H1 (cell line): ENCODE measurements around the gene DCLRE1B. TPM values are rescaled to one million over a fixed set of nuclear protein-coding genes. Genes with fewer than 3 reads are reported as not detected.

ENCODE experiments used
- CTCF ChIA-PET: fragments of 300-600 bp; sonication (Branson Sonifier 250); formaldehyde crosslinking; loops from one replicate; lab custom pipeline; 2021; ENCODE audit not compliant: partially characterized antibody; lab: Charles Lee
- POLR2A ChIA-PET: fragments of 300-600 bp; sonication (Branson Sonifier 250); formaldehyde crosslinking; loops from one replicate; lab custom pipeline; 2021; ENCODE audit warnings: inconsistent platforms; ENCODE audit not compliant: partially characterized antibody; lab: Charles Lee
- DNase-seq, 2 experiments: peaks; one replicate each; pipeline versions ENCODE4 v3.0.0 to v3.0.0-alpha.2; 2010 to 2022; ENCODE audit warnings: low spot score in 2 of 2, low read depth in 1 of 2, mixed read lengths in 1 of 2
- FAIRE-seq: peaks from 2 replicates; lab custom pipeline; 2011; peaks lifted over from hg19 to GRCh38; lab: Jason Lieb, UNC
- H2AFZ ChIP-seq: 2 replicates; pipeline ENCODE4 v1.8.1; 2012; ENCODE audit warnings: low read length, inconsistent platforms
- H2AK5ac ChIP-seq: 2 replicates; pipeline ENCODE4 v1.6.1; 2013; ENCODE audit warnings: low read depth, low read length
- H2BK120ac ChIP-seq: replicated peaks from 2 replicates; pipeline ENCODE3; 2013; ENCODE audit warnings: low read depth, low read length, inconsistent platforms
- H2BK12ac ChIP-seq: 2 replicates; pipeline ENCODE4 v1.6.1; 2013; ENCODE audit warnings: low read depth, low read length
- H2BK15ac ChIP-seq: 2 replicates; pipeline ENCODE4 v1.6.1; 2013; ENCODE audit warnings: low read length
- H2BK20ac ChIP-seq: 2 replicates; pipeline ENCODE4 v1.6.1; 2013; ENCODE audit warnings: low read length
- H2BK5ac ChIP-seq: 2 replicates; pipeline ENCODE4 v1.6.1; 2013; ENCODE audit warnings: low read depth, low read length
- H3K14ac ChIP-seq: 2 replicates; pipeline ENCODE4 v1.6.1; 2013; ENCODE audit warnings: inconsistent platforms; ENCODE audit not compliant: insufficient read length
- H3K18ac ChIP-seq: 2 replicates; pipeline ENCODE4 v1.6.1; 2013; ENCODE audit warnings: low read length; ENCODE audit errors: extremely low read depth
- H3K23ac ChIP-seq: 2 replicates; pipeline ENCODE4 v1.6.1; 2013; ENCODE audit warnings: inconsistent platforms; ENCODE audit not compliant: insufficient read length
- H3K23me2 ChIP-seq: 2 replicates; pipeline ENCODE4 v1.6.1; 2013; ENCODE audit warnings: low read depth, low read length
- H3K27ac ChIP-seq: 2 replicates; pipeline ENCODE4 v1.6.1; 2011; ENCODE audit warnings: low read depth, low read length, inconsistent platforms
- H3K27me3 ChIP-seq, 4 experiments: replicated peaks in 1 of 4; 1 replicate in 1 of 4; 2 replicates in 3 of 4; pipeline versions ENCODE4 v1.6.1 to v1.8.1; 2011 to 2013; ENCODE audit warnings: low read length in 3 of 4, mild to moderate bottlenecking in 3 of 4, inconsistent platforms in 2 of 4, mixed read lengths in 2 of 4, moderate library complexity in 1 of 4; ENCODE audit not compliant: control insufficient read depth in 3 of 4, insufficient read depth in 3 of 4; ENCODE audit errors: extremely low read depth in 1 of 4
- H3K36me3 ChIP-seq, 4 experiments: 2 replicates each; pipeline versions ENCODE4 v1.6.1 to v1.8.1; 2011 to 2013; ENCODE audit warnings: mild to moderate bottlenecking in 4 of 4, low read length in 3 of 4, moderate library complexity in 2 of 4, control low read depth in 1 of 4, inconsistent platforms in 1 of 4; ENCODE audit not compliant: insufficient read depth in 4 of 4, control insufficient read depth in 2 of 4
- H3K4ac ChIP-seq: replicated peaks from 2 replicates; pipeline ENCODE3; 2013; ENCODE audit warnings: low read length, low read depth, mixed read lengths, inconsistent platforms; ENCODE audit not compliant: insufficient read length
- H3K4me1 ChIP-seq, 4 experiments: replicated peaks in 1 of 4; 1 replicate in 1 of 4; 2 replicates in 3 of 4; pipeline versions ENCODE4 v1.6.1 to v1.8.1; 2011 to 2013; ENCODE audit warnings: low read length in 3 of 4, inconsistent platforms in 2 of 4, mixed read lengths in 1 of 4; ENCODE audit not compliant: insufficient read depth in 4 of 4, control insufficient read depth in 3 of 4
- H3K4me2 ChIP-seq, 2 experiments: 2 replicates each; pipeline versions ENCODE4 v1.6.1 to v1.8.1; 2011 to 2013; ENCODE audit warnings: low read depth in 2 of 2, low read length in 2 of 2, control low read depth in 1 of 2, inconsistent platforms in 1 of 2, mild to moderate bottlenecking in 1 of 2; ENCODE audit not compliant: insufficient read depth in 1 of 2
- H3K4me3 ChIP-seq, 4 experiments: fragments of 200-600, 300-600 bp in 1 of 4; sonication (generic), shearing (Covaris generic), sonication (Bioruptor Twin) in 1 of 4; 2 replicates each; pipeline versions ENCODE4 v1.5.1 to v1.8.1; 2011 to 2016; ENCODE audit warnings: low read length in 4 of 4, low read depth in 3 of 4, control low read depth in 2 of 4, inconsistent platforms in 2 of 4, mild to moderate bottlenecking in 2 of 4, mixed read lengths in 1 of 4, moderate library complexity in 1 of 4; ENCODE audit not compliant: insufficient read depth in 2 of 4; ENCODE audit errors: extremely low read depth in 1 of 4
- H3K56ac ChIP-seq: replicated peaks from 2 replicates; pipeline ENCODE3; 2013; ENCODE audit warnings: low read depth, mild to moderate bottlenecking, mixed read lengths, low read length, inconsistent platforms; ENCODE audit not compliant: insufficient read length
- H3K79me1 ChIP-seq: 2 replicates; pipeline ENCODE4 v1.6.1; 2013; ENCODE audit warnings: low read depth, low read length, control low read depth
- H3K79me2 ChIP-seq, 2 experiments: 2 replicates each; pipeline versions ENCODE4 v1.6.1 to v1.8.1; 2012 to 2013; ENCODE audit warnings: low read length in 2 of 2, mild to moderate bottlenecking in 2 of 2, inconsistent platforms in 1 of 2; ENCODE audit not compliant: insufficient read depth in 2 of 2, control insufficient read depth in 1 of 2
- H3K9ac ChIP-seq, 4 experiments: replicated peaks in 1 of 4; 1 replicate in 1 of 4; 2 replicates in 3 of 4; pipeline versions ENCODE4 v1.6.1 to v1.8.1; 2011 to 2013; ENCODE audit warnings: low read depth in 3 of 4, low read length in 3 of 4, control low read depth in 2 of 4, mild to moderate bottlenecking in 2 of 4, moderate library complexity in 2 of 4, inconsistent platforms in 1 of 4; ENCODE audit errors: extremely low read depth in 1 of 4
- H3K9me3 ChIP-seq, 2 experiments: 2 replicates each; pipeline versions ENCODE4 v1.6.1 to v1.8.1; 2012 to 2013; ENCODE audit warnings: mild to moderate bottlenecking in 2 of 2, moderate library complexity in 2 of 2, control low read depth in 1 of 2, inconsistent platforms in 1 of 2, low read depth in 1 of 2, low read length in 1 of 2, mixed read lengths in 1 of 2; ENCODE audit not compliant: insufficient read depth in 2 of 2
- H4K20me1 ChIP-seq, 2 experiments: replicated peaks in 1 of 2; 2 replicates each; pipeline versions ENCODE3 to v1.8.1; 2011 to 2013; ENCODE audit warnings: inconsistent platforms in 2 of 2, low read length in 2 of 2, mild to moderate bottlenecking in 1 of 2; ENCODE audit not compliant: insufficient read depth in 2 of 2, control insufficient read depth in 1 of 2
- H4K5ac ChIP-seq: 2 replicates; pipeline ENCODE4 v1.6.1; 2013; ENCODE audit warnings: low read length, low read depth, mixed read lengths, inconsistent platforms; ENCODE audit not compliant: insufficient read length
- H4K8ac ChIP-seq: 2 replicates; pipeline ENCODE4 v1.8.0; 2013; ENCODE audit warnings: mild to moderate bottlenecking, moderate library complexity, low read length, inconsistent platforms; ENCODE audit not compliant: insufficient read depth; ENCODE audit errors: extremely low read depth
- H4K91ac ChIP-seq: replicated peaks from 2 replicates; pipeline ENCODE3; 2013; ENCODE audit warnings: low read length, mixed read lengths, inconsistent platforms; ENCODE audit not compliant: insufficient read length
- POLR2AphosphoS5 ChIP-seq: IDR thresholded peaks from 2 replicates; pipeline ENCODE4 v1.6.1; 2011; ENCODE audit warnings: low read depth, low read length
- WGBS, 2 experiments: shearing (Covaris generic) in 1 of 2; methylation state at CpG; one replicate each; pipeline versions ENCODE4 v1.1.6 to v1.1.7; 2013 to 2015; ENCODE audit warnings: low lambda C conversion rate in 2 of 2, mixed read lengths in 2 of 2, inconsistent platforms in 1 of 2, low coverage in 1 of 2, missing lambda C conversion rate in 1 of 2; ENCODE audit not compliant: insufficient replicate concordance in 2 of 2, insufficient coverage in 1 of 2, insufficient read length in 1 of 2; ENCODE audit errors: extremely low coverage in 1 of 2, missing lambda C conversion rate in 1 of 2; 5-methylcytosine and 5-hydroxymethylcytosine counted together
- polyA plus RNA-seq, 7 experiments: library from polyadenylated mRNA; depleted of rRNA in 3 of 7; stranded (reverse) in 5 of 7; unstranded in 2 of 7; fragments of >200 nt in 5 of 7; fragments of 200-250 nt in 2 of 7; gene quantifications; 1 replicate in 5 of 7; 2 replicates in 1 of 7; 4 replicates in 1 of 7; pipeline versions ENCODE4 v1.2.1 to v1.2.3, GENCODE V29; 2011 to 2013; ENCODE audit warnings: missing spikeins in 2 of 7, mixed read lengths in 2 of 7
- total RNA-seq: library from RNA; stranded (reverse); fragmentation: NEBNext Ultra II Directional; extraction: Animal tissue kit (Norgen Biotek cat#: 25700); gene quantifications from 2 replicates; pipeline ENCODE4 v1.2.1, GENCODE V29; 2021
- TF ChIP-seq, protein P1 (sequence below), 3 experiments: IDR thresholded peaks; 1 replicate in 2 of 3; 2 replicates in 1 of 3; pipeline versions ENCODE4 v1.5.1 to v1.6.1; 2011; ENCODE audit warnings: low read length in 3 of 3, mild to moderate bottlenecking in 3 of 3, inconsistent platforms in 2 of 3, low read depth in 1 of 3, moderate library complexity in 1 of 3; ENCODE audit not compliant: insufficient read depth in 1 of 3; ENCODE audit errors: control extremely low read depth in 1 of 3

The DCLRE1B gene
- total and polyA plus RNA-seq, 2 of the 8 experiments (the other 6 are each of a cell fraction or from before 2014, with no cell fraction given) = 5.5 to 11.0 TPM

DNA sequence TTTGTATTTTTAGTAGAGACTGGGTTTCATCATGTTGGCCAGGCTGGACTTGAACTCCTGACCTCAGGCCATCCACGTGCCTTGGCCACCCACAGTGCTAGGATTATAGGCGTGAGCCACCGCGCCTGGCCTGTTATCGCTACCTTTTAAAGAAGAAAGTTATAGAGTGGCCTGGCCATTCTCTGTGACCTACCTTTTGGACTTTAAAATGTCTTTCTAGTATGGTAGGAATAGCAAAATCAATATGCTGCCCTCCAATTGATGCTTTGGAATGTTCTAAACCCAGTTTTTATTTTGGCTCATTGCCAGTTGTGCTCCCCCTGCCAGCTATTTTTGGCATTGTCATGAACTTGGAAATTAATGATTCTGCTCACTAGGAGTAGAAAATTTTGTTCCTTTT, 43.9 kb downstream of the DCLRE1B start:
- Histone ChIP-seq H4K8ac (no peak overlapping the region), H3K56ac (no peak overlapping the region), H2BK12ac (no peak overlapping the region), H3K14ac (no peak overlapping the region), H3K9me3 (no peaks in the 10 kb centered on the region), H3K4me1 (no peaks in the 10 kb centered on the region), H2BK120ac (no peak overlapping the region), H3K27me3 (no peaks in the 10 kb centered on the region), H3K23ac (no peak overlapping the region), H3K4ac (no peak overlapping the region), H3K9ac (no peak overlapping the region), H3K18ac (no peak overlapping the region), H2BK20ac (no peak overlapping the region), H3K36me3 (no peaks in the 10 kb centered on the region), H3K4me2 (no peak overlapping the region), H3K4me3 (no peak overlapping the region), H2BK15ac (no peak overlapping the region), H3K23me2 (no peaks in the 10 kb centered on the region), H3K27ac (no peak overlapping the region), H4K20me1 (no peaks in the 10 kb centered on the region), H4K91ac (no peak overlapping the region), H3K79me2 (peaks cover 0 to 23% of the 10 kb centered on the region in 2 experiments; a peak in 2 of 4 replicates), H2BK5ac (no peak overlapping the region), H4K5ac (no peak overlapping the region), H3K79me1 (no peaks in the 10 kb centered on the region), H2AK5ac (no peak overlapping the region), H2AFZ (no peak overlapping the region)
- FAIRE-seq (no peak), DNase-seq (no peak)
- ChIA-PET CTCF (interaction anchor here (0.7 to 9.3 kb wide), 8 partner anchors 8 to 920 kb away, joined by 3 to 31 read pairs (median 4); no protein-coding TSS in a partner anchor), POLR2A (interaction anchor here (1.3 kb wide), 1 partner anchor 19 kb away, joined by 3 read pairs; no protein-coding TSS in a partner anchor)
- 95% methylated on average over 5 of the region's 5 CpGs; no CpG with 5 or more reads in 1 of the 2 experiments for WGBS, 2 experiments
- TF ChIP-seq, protein P1, sequence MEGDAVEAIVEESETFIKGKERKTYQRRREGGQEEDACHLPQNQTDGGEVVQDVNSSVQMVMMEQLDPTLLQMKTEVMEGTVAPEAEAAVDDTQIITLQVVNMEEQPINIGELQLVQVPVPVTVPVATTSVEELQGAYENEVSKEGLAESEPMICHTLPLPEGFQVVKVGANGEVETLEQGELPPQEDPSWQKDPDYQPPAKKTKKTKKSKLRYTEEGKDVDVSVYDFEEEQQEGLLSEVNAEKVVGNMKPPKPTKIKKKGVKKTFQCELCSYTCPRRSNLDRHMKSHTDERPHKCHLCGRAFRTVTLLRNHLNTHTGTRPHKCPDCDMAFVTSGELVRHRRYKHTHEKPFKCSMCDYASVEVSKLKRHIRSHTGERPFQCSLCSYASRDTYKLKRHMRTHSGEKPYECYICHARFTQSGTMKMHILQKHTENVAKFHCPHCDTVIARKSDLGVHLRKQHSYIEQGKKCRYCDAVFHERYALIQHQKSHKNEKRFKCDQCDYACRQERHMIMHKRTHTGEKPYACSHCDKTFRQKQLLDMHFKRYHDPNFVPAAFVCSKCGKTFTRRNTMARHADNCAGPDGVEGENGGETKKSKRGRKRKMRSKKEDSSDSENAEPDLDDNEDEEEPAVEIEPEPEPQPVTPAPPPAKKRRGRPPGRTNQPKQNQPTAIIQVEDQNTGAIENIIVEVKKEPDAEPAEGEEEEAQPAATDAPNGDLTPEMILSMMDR (IDR thresholded peaks at IDR 0.05; ENCODE audit: control extremely low read depth in 1 of 3, insufficient read depth in 1 of 3, low read depth in 1 of 3, low read length in 3 of 3) = peak in 1 of 3 experiments; percentile 21; a peak in 1 of 4 replicates
- TF ChIP-seq POLR2AphosphoS5 = no peak
